Neuronal stem cell (in vitro differentiated cells): Measurements from ENCODE around the gene WNT3.
A peak's percentile ranks its signal among the peaks of the same experiment; 100 is the strongest.

Source experiments
- DNase-seq: peaks from one replicate; pipeline ENCODE4 v3.0.0-alpha.2; 2013; ENCODE audit warnings: low spot score
- H2AFZ ChIP-seq: one replicate; pipeline ENCODE4 v1.6.1; 2013; ENCODE audit warnings: mild to moderate bottlenecking, low read length, inconsistent platforms
- H2AK5ac ChIP-seq: 2 replicates; pipeline ENCODE4 v1.6.1; 2013; ENCODE audit warnings: low read depth, mild to moderate bottlenecking, inconsistent platforms, low read length, moderate library complexity, mixed read lengths
- H2BK120ac ChIP-seq: 2 replicates; pipeline ENCODE4 v1.6.1; 2013; ENCODE audit warnings: low read depth, mild to moderate bottlenecking, inconsistent platforms, low read length, moderate library complexity, mixed read lengths
- H2BK12ac ChIP-seq: one replicate; pipeline ENCODE4 v1.6.1; 2013; ENCODE audit warnings: low read length, inconsistent platforms
- H2BK15ac ChIP-seq: 2 replicates; pipeline ENCODE4 v1.6.1; 2013; ENCODE audit warnings: mild to moderate bottlenecking, low read length, inconsistent platforms, mixed read lengths
- H2BK5ac ChIP-seq: one replicate; pipeline ENCODE4 v1.6.1; 2013; ENCODE audit warnings: inconsistent platforms, mild to moderate bottlenecking, low read length, moderate library complexity
- H3K14ac ChIP-seq: one replicate; pipeline ENCODE4 v1.6.1; 2013; ENCODE audit warnings: low read length, inconsistent platforms
- H3K18ac ChIP-seq: 2 replicates; pipeline ENCODE4 v1.6.1; 2013; ENCODE audit warnings: low read length, inconsistent platforms
- H3K23ac ChIP-seq: 2 replicates; pipeline ENCODE4 v1.6.1; 2013; ENCODE audit warnings: low read depth, mild to moderate bottlenecking, mixed read lengths, low read length, inconsistent platforms; ENCODE audit not compliant: poor library complexity
- H3K27ac ChIP-seq: replicated peaks from 3 replicates; pipeline ENCODE4 v1.5.1; 2013; ENCODE audit warnings: low read length, inconsistent platforms
- H3K27me3 ChIP-seq, 3 experiments: 2 replicates each; pipeline ENCODE4 v1.6.1; 2013; ENCODE audit warnings: low read length in 3 of 3, mild to moderate bottlenecking in 2 of 3, inconsistent platforms in 1 of 3, low read depth in 1 of 3, mixed read lengths in 1 of 3, moderate library complexity in 1 of 3; ENCODE audit not compliant: control insufficient read depth in 3 of 3, insufficient read depth in 3 of 3
- H3K36me3 ChIP-seq, 2 donors: replicated peaks in 1 of 2; 2 replicates each; pipeline ENCODE4 v1.6.1; 2013; ENCODE audit warnings: low read length in 2 of 2; ENCODE audit not compliant: control insufficient read depth in 2 of 2, insufficient read depth in 2 of 2
- H3K4ac ChIP-seq: 2 replicates; pipeline ENCODE4 v1.6.1; 2013; ENCODE audit warnings: inconsistent platforms, mild to moderate bottlenecking, low read length, moderate library complexity
- H3K4me1 ChIP-seq, 2 donors: 1 replicate in 1 of 2; 2 replicates in 1 of 2; pipeline ENCODE4 v1.6.1; 2013; ENCODE audit warnings: low read length in 2 of 2, low read depth in 1 of 2; ENCODE audit not compliant: control insufficient read depth in 2 of 2, insufficient read depth in 1 of 2
- H3K4me2 ChIP-seq: one replicate; pipeline ENCODE4 v1.6.1; 2013; ENCODE audit warnings: mild to moderate bottlenecking, low read length, inconsistent platforms; ENCODE audit not compliant: insufficient read depth, poor library complexity, severe bottlenecking
- H3K4me3 ChIP-seq, 2 donors: 2 replicates each; pipeline ENCODE4 v1.5.1; 2013; ENCODE audit warnings: low read length in 2 of 2, mild to moderate bottlenecking in 2 of 2, inconsistent platforms in 1 of 2, moderate library complexity in 1 of 2
- H3K79me1 ChIP-seq: one replicate; pipeline ENCODE4 v1.6.1; 2013; ENCODE audit warnings: low read depth, mild to moderate bottlenecking, inconsistent platforms, low read length, moderate library complexity
- H3K9ac ChIP-seq: one replicate; pipeline ENCODE4 v1.6.1; 2013; ENCODE audit warnings: mild to moderate bottlenecking, low read depth, low read length, inconsistent platforms; ENCODE audit not compliant: poor library complexity
- H3K9me3 ChIP-seq, 2 donors: replicated peaks in 1 of 2; 2 replicates each; pipeline versions ENCODE3 to v1.6.1; 2013; ENCODE audit warnings: low read length in 2 of 2, mild to moderate bottlenecking in 2 of 2, inconsistent platforms in 1 of 2, low read depth in 1 of 2, mixed read lengths in 1 of 2, moderate library complexity in 1 of 2; ENCODE audit not compliant: control insufficient read depth in 2 of 2, insufficient read depth in 1 of 2
- H4K8ac ChIP-seq: one replicate; pipeline ENCODE4 v1.6.1; 2013; ENCODE audit warnings: low read depth, mild to moderate bottlenecking, inconsistent platforms, low read length, moderate library complexity
- H4K91ac ChIP-seq: one replicate; pipeline ENCODE4 v1.6.1; 2013; ENCODE audit warnings: low read length, low read depth, mild to moderate bottlenecking, inconsistent platforms; ENCODE audit not compliant: poor library complexity
- WGBS, 2 donors: extraction: QIAGEN DNeasy Blood & Tissue Kit; methylation state at CpG; one replicate each; pipeline ENCODE4 v1.1.7; 2013; ENCODE audit warnings: missing lambda C conversion rate in 2 of 2, mixed read lengths in 1 of 2; ENCODE audit not compliant: insufficient read length in 2 of 2, insufficient replicate concordance in 1 of 2; ENCODE audit errors: extremely low coverage in 2 of 2; 5-methylcytosine and 5-hydroxymethylcytosine counted together

The WNT3 gene

DNA sequence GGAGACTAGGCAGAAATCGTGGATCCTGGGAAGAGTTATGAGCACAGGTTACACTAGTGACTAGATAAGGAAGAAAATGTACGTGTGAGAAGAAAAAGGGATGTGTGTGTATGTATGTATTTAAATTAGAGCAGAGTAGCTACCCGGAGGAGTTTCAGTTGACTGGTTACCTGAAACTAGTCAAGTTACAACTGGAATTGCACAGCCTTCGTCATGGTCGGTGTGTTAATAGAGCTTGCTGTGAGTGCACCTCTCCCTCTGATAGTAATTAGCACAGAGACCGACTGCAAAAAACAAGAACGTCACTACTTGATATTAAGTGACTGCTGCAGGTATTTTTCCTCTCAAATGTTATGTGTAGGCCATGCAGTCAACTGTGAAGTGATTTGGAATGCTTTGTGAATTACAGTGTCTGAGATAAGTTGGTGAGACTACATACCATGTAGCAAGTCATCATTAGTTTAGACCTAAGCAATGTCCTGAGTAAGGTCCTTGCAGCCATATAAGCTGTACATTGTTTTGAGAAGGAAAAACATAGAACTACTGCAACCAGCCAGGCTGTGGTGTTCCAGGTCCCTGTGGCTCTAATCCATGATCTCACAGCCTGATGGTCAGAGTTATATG, 95.7 kb downstream of the WNT3 start:
- Histone ChIP-seq H3K9ac (no peak overlapping the region), H3K4me3 (no peak overlapping the region), H3K9me3 (no peaks in the 10 kb centered on the region), H3K4me1 (peaks cover 7 to 30% of the 10 kb centered on the region in 2 donors), H3K27ac (no peak overlapping the region), H2BK120ac (no peak overlapping the region), H2BK12ac (no peak overlapping the region), H3K79me1 (no peaks in the 10 kb centered on the region), H2AFZ (no peak overlapping the region), H3K14ac (no peak overlapping the region), H3K23ac (no peak overlapping the region), H2BK15ac (no peak overlapping the region), H2AK5ac (no peak overlapping the region), H3K4ac (no peak overlapping the region), H4K8ac (no peak overlapping the region), H3K27me3 (no peaks in the 10 kb centered on the region), H3K36me3 (peaks cover 2 to 13% of the 10 kb centered on the region in 2 donors), H4K91ac (no peak overlapping the region), H3K18ac (no peak overlapping the region), H2BK5ac (no peak overlapping the region), H3K4me2 (no peak overlapping the region)
- no peak for DNase-seq
- no CpG with 5 or more reads among the region's 7 CpGs for WGBS, 2 donors

DNA sequence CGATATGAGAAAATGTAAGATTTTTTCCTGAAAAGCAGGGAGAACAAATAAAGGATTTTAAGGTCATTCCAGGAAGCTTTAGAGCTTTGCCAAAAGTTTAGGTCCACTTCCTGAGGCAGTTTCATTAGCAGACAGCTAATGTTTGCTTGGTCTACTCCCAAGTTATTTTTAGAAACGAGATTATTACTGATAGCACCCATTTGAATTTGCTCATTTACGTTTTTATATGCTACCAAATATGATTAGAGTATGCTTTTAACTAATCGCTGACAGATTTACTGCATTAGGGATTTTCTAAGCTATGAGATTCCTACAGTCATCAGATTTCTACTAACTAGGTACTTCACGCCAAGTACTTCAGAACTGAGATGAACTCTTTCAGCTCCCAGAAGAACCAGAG, 98.1 kb downstream of the WNT3 start:
- H3K4me1 ChIP-seq, result peaks cover 4 to 9% of the 10 kb centered on the region in 2 donors
- H3K4me2 ChIP-seq, result no peak overlapping the region
- H3K23ac ChIP-seq, result no peak overlapping the region
- no peaks in the 10 kb centered on the region for H3K79me1 ChIP-seq
- no peak overlapping the region for H4K91ac ChIP-seq
- no peak overlapping the region for H2AFZ ChIP-seq
- no peak overlapping the region for H4K8ac ChIP-seq
- no peak overlapping the region for H2BK120ac ChIP-seq
- no peak overlapping the region for H2BK12ac ChIP-seq
- H3K9ac ChIP-seq, result no peak overlapping the region
- no peak overlapping the region for H2AK5ac ChIP-seq
- no peak for DNase-seq
- H3K27me3 ChIP-seq, result no peaks in the 10 kb centered on the region
- no peak overlapping the region for H3K4me3 ChIP-seq
- H3K4ac ChIP-seq, result no peak overlapping the region
- peaks cover 2 to 26% of the 10 kb centered on the region in 2 donors for H3K36me3 ChIP-seq
- H3K9me3 ChIP-seq, result no peaks in the 10 kb centered on the region
- no peak overlapping the region for H3K27ac ChIP-seq
- H3K14ac ChIP-seq, result no peak overlapping the region
- no peak overlapping the region for H2BK15ac ChIP-seq
- H2BK5ac ChIP-seq, result no peak overlapping the region
- peak overlapping the region; percentile 77 for H3K18ac ChIP-seq
- no CpG with 5 or more reads among the region's 5 CpGs for WGBS, 2 donors

DNA sequence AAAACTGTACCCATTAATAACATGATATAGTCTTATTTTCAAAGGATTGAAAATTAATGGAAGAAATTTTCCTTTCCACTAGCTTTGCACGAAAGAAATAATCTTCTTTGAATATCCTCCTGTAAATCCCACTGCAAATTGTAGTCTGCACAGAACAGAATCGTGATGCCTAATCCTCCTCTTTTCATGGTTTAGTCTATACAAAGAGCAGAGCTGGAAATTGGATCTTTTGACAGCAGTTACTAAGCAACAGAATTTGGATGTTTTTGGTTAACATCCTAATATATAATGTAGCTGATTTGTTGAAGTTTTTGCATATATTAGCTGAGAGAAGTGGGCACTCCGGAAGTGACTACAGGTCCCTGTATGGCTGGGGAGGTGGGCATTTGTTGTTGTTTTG, 98.6 kb downstream of the WNT3 start:
- Histone ChIP-seq H2AFZ (no peak overlapping the region), H3K4me1 (peaks cover 4 to 9% of the 10 kb centered on the region in 2 donors), H3K14ac (no peak overlapping the region), H4K8ac (no peak overlapping the region), H3K18ac (no peak overlapping the region), H2AK5ac (no peak overlapping the region), H2BK12ac (no peak overlapping the region), H3K4me3 (no peak overlapping the region), H3K36me3 (peaks cover 2 to 31% of the 10 kb centered on the region in 2 donors), H4K91ac (no peak overlapping the region), H3K23ac (no peak overlapping the region), H3K27ac (no peak overlapping the region), H2BK5ac (no peak overlapping the region), H3K27me3 (no peaks in the 10 kb centered on the region), H3K4me2 (no peak overlapping the region), H3K79me1 (no peaks in the 10 kb centered on the region), H2BK15ac (no peak overlapping the region), H3K9me3 (no peaks in the 10 kb centered on the region), H3K4ac (no peak overlapping the region), H2BK120ac (no peak overlapping the region), H3K9ac (no peak overlapping the region)
- no peak for DNase-seq
- WGBS, 2 donors, result no CpG with 5 or more reads among the region's 3 CpGs

DNA sequence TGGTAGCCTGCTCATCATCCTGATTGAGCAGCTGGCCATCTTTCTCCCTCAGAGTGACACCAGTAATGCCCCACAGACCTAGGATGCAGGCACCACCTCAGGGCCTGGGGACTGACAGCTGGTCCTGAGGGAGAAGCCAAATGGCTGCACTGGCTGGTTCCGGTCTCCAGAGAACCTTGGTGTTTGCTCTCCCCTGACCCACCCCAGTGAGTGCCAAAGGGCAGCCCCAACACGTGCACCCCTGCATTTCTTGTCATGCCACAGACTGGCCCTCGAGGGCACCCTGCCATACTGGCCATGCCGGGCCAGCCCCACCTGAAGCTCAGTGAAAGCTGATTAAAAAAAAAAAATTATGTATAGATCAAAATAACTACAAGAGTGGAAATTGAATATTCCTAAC, 100.5 kb downstream of the WNT3 start:
- DNase-seq, result no peak
- peak overlapping the region; percentile 7 for H3K18ac ChIP-seq
- no peak overlapping the region for H3K4me3 ChIP-seq
- no peak overlapping the region for H3K9ac ChIP-seq
- H3K27ac ChIP-seq, result no peak overlapping the region
- no peaks in the 10 kb centered on the region for H3K79me1 ChIP-seq
- H2BK5ac ChIP-seq, result no peak overlapping the region
- no peak overlapping the region for H2AK5ac ChIP-seq
- WGBS, 2 donors, result no CpG with 5 or more reads among the region's 4 CpGs
- H3K4me1 ChIP-seq, result peaks cover 4 to 9% of the 10 kb centered on the region in 2 donors
- H3K9me3 ChIP-seq, result no peaks in the 10 kb centered on the region
- H2BK12ac ChIP-seq, result no peak overlapping the region
- no peak overlapping the region for H2BK120ac ChIP-seq
- H4K8ac ChIP-seq, result no peak overlapping the region
- no peak overlapping the region for H2AFZ ChIP-seq
- no peak overlapping the region for H2BK15ac ChIP-seq
- no peak overlapping the region for H3K4ac ChIP-seq
- H4K91ac ChIP-seq, result no peak overlapping the region
- peaks cover 2 to 47% of the 10 kb centered on the region in 2 donors for H3K36me3 ChIP-seq
- no peak overlapping the region for H3K4me2 ChIP-seq
- no peak overlapping the region for H3K14ac ChIP-seq
- no peaks in the 10 kb centered on the region for H3K27me3 ChIP-seq
- no peak overlapping the region for H3K23ac ChIP-seq
